Spleen (tissue), 7 donors: ENCODE results near the gene GJC1.
"Not testable (repeated sequence)": the region's sequence is repeated elsewhere in the genome, so short reads cannot be mapped to it uniquely, and the experiment has no call there.

Experiments used
- CTCF ChIP-seq, 11 experiments: fragments of 200-600 bp in 7 of 11; fragments of 450-650 bp in 4 of 11; sonication (generic) in 4 of 11; IDR thresholded peaks in 8 of 11; conservative IDR thresholded peaks in 3 of 11; 1 replicate in 7 of 11; 2 replicates in 4 of 11; pipeline versions ENCODE4 v1.4.0 to v1.8.0; 2016 to 2021; ENCODE audit warnings: antibody characterized with exemption in 11 of 11, inconsistent platforms in 4 of 11, mild to moderate bottlenecking in 1 of 11
- POLR2AphosphoS5 ChIP-seq, 3 donors: sonication (generic); formaldehyde crosslinking; IDR thresholded peaks; one replicate each; pipeline ENCODE4 v1.5.1; 2017; ENCODE audit warnings: antibody characterized with exemption in 3 of 3
- donor health status: DM: no; HTN: no; CAD: no; lungs with moderate emphysema.
- donor health status: DM: no; HTN: no; CAD: no.
- donor health status: DM: no; HTN: no; CAD: no.

GRCh38 chr17:44825236-44825635 is 4.9 kb downstream of the GJC1 start:
- TF ChIP-seq POLR2AphosphoS5 (IDR thresholded peaks at IDR 0.05); CTCF (IDR thresholded peaks at IDR 0.05 in 8 of 11, conservative IDR thresholded peaks at IDR 0.05 in 3 of 11): not testable (repeated sequence)
